HUDEP-2 (cell line): ENCODE measurements around the gene CCDC112.
A peak's percentile ranks its signal among the peaks of the same experiment; 100 is the strongest.
"Not testable (repeated sequence)": the region's sequence is repeated elsewhere in the genome, so short reads cannot be mapped to it uniquely, and the experiment has no call there.

ENCODE experiments used
- DNase-seq, 76 experiments: peaks; one replicate each; lab custom pipeline; 2025; ENCODE audit not compliant: unreplicated experiment in 76 of 76; lab: John Stamatoyannopoulos, UW

CCDC112 gene, protein sequence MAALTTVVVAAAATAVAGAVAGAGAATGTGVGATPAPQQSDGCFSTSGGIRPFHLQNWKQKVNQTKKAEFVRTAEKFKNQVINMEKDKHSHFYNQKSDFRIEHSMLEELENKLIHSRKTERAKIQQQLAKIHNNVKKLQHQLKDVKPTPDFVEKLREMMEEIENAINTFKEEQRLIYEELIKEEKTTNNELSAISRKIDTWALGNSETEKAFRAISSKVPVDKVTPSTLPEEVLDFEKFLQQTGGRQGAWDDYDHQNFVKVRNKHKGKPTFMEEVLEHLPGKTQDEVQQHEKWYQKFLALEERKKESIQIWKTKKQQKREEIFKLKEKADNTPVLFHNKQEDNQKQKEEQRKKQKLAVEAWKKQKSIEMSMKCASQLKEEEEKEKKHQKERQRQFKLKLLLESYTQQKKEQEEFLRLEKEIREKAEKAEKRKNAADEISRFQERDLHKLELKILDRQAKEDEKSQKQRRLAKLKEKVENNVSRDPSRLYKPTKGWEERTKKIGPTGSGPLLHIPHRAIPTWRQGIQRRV

DNA sequence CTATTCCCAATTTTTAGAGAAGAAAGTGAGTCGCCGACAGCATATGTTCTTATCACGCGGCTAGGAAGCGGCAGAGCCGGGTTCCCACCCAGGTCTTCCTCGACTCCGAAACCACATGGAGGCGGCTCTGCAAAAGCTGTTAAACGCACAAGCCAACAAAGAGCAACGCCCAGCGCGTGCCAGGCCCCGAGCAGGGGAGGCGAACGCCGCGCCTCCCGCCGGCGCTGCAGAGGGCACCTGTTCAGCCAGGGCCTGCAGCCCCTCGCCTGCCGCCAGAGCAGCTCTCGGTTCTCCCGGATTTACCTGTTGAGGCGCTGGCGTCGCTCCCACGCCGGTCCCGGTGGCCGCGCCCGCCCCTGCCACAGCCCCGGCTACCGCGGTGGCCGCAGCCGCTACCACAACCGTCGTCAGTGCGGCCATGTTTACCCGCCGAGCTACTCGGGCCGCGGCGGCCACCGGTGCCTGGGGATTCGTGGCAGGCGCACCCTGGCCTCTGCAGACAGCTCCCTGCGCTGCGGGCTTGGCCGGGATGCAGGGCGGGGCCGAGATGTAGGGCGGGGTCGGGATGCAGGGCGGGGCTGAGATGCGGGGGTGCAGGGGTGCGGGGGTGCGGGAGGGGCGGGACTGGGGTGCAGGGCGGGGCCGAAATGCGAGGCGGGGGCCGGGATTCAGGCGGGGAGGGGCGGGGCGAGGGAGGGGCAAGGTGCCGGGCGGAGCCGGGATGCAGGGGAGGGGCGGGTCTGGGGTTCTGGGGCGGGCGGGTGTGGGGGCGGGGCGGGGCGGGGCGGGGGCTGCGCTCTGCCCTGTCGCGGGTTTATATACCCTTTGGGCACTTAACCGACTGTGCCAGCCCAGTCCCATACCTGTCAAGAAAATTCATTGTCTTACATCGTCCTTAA is at the start of gene CCDC112:
Gene CCDC112, minus strand, starts transcription at position 531 of the 899 bp plus-strand sequence. Its CDS starts 111 bp downstream, at position 420.
- peak in 75 of 76 experiments; percentile 23 to 93 (median 76) for DNase-seq

DNA sequence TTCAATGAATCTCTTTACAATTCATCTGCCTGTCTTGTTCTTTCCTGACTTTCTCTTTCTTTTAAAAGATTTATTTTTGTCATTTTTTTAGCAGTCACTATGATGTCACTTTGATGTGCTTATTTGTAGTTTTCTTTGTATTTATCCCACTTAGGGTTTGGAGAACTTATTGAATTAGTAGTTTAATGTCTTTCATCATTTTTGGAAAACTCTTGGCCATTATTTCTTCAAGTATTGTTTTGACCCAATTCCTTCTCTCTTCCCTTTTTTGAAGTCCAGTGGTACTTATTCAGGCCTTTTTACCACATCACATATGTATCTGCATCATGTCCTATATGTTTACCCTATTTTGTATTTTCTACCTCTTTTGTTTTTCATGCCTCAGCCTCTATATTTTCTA is 48.9 kb upstream of the CCDC112 start:
- no peak for DNase-seq

DNA sequence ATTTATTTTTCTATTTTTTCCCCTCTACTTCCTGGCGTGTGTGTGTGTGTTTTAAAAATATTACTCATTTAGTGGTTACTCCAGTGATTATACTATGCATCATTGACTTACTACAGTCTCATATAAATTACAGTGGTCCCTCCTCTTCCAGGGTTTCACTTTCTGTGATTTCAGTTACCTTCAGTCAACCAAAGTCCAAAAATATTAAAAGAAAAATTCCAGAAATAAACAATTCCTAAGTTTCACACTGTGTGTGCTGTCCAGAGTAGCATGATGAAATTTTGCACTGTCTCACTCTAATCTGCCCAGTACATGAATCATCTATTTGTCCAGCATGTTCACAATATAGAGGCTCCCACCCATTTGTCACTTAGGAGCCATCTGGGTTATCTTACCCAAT is 47.4 kb upstream of the CCDC112 start:
- peak in 2 of 76 experiments; percentile 3 to 16 for DNase-seq

DNA sequence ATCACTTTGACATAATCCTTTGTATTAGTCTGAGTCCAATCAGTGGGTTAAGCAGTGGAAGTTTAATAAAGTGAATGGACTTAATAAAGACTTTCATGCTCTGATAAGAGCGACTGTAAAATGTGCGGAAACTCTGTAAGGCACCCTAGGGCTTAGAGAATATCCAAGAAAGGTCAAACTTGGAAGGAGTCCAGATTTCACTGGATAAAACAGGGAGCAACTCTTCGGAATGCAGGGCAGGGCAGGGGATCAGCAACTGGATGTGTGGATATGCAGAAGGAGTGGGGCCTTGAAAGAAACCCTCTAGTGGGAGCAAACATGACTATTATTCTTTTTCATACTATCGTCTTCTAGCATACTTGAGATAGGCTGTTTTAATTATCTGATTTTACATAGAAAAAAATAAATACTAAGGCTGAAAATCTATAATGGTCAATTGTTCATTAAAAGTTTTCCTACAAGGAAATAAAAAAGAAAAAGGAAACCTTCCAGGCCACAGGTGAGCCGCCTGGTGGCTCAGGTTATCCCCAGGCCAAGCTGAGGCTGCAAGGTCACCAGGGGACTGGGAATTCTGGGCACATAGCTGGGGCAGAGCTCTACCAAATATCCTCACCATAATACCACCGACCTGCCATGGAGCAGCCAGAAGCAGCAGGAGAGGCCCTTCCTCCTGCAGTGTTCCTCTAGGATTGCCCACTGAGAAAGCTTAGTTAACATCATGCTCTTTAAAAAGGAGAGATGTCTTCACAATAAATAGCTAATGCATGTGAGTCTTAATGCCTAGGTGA is 46.3 kb upstream of the CCDC112 start:
- DNase-seq = no peak

DNA sequence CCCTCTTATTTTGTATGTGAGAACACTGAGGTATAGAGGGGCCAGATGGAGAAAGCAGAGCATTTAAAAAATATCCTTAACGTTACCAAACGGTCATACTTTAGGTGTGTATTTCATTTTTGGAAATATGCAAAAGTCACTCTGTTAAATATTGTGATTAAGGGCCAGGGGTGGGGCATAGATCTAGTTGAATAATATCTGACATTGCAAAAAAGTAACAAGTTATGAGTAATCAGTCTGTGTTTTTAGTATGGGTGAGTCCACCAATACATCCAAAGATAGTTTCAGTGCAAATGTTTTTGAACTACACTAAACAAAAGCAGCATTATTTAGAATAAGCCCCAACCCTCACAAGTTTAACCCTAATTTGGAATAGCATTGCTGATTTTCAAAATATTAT is 45.3 kb upstream of the CCDC112 start:
- DNase-seq = no peak

DNA sequence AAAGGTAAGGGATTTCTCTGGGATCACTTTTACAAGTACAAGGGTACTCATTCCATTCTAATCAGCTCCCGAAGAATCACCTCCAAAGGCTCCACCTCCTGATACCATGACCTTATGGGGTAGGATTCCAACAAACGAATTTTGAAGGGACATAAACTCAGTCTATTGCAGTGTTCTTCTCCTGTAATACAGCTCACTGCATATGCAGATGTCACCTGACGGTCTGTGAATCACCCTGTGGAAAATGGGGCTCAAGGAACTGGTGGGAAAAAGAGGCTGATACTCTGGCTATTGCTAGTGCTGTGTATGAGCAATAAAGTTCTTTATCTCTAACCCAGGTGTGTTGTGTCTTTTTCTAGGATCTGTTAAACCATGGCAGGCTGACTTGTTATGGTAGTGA is 42.4 kb upstream of the CCDC112 start:
- DNase-seq = no peak

DNA sequence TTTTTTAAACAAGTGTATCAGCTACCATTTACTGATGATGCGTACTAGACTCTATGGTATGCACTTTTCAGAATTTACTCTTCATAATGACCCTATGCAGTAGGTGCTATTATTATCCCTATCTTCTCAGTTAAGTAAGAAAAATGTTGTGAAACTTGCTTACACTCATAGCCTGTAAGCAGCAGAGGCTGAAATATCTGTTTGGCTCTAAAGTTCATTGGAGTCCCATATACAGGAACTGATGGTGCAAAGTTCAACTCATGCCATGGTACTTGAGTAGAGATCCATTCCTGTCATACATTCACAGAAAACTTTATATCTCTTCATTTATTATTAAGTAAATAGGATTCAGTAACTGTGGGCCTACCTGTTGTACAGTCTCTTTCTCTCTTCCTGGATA is 41.4 kb upstream of the CCDC112 start:
- no peak for DNase-seq

DNA sequence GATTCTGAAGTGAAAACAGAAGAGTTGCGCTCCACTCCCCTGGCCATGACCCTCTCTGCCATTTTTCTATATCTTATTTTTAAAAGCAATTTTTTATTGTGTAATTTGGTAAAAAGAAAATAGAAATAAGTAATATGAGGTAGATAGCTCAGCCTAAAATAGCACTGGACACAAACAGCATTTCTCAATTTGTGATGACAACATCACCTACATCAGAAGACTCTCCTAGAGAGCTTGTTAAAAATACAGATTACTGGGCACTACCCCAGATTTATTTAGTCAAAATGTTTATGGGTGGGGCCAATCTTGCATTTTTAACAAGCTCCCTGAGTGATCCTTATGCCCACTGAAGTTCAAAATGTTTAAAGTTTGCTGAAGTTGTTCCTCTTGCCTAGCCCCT is 40.5 kb upstream of the CCDC112 start:
- DNase-seq = no peak

DNA sequence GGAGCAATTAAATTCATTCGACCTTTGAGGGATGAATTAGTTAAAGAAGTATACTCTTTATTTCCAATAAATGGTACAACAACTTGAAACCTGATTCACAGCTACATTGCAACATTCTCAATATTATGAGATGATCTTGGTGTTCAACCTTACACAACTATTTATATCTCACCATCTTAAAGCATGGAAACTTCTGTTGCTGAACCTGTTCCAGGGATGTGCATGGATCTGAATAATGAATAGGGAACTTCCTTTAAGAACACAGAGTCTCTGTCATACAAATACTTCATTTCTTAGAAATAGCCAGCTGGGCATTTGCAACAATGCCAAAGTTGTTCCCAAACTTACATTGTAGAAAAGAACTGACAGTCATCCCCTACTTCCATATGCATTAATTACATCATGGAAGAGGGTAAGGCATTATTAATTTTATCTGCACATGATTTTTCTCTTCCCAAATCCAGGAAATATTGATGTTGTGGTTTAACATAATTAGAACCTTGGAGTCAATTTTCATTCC is 39.8 kb upstream of the CCDC112 start:
- no peak for DNase-seq

DNA sequence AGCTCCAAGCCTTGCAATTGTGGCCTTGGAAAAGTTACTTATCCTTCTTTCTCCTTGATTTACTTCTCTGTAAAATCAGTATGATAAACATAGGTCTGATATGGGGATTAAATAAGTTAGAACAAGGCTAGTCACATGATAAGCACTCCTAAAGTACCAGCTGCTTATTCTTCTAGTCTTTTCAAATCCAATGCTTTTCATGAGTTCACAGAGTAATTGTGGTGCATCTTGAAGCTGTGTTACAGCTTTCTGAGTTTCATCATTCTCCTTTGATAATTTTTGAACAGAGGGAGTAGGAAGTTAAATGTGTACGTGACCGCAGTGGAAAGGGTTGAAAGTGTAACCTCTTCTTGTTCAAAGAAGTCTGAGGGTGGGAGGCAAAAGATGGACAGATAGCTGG is 38.8 kb upstream of the CCDC112 start:
- no peak for DNase-seq

DNA sequence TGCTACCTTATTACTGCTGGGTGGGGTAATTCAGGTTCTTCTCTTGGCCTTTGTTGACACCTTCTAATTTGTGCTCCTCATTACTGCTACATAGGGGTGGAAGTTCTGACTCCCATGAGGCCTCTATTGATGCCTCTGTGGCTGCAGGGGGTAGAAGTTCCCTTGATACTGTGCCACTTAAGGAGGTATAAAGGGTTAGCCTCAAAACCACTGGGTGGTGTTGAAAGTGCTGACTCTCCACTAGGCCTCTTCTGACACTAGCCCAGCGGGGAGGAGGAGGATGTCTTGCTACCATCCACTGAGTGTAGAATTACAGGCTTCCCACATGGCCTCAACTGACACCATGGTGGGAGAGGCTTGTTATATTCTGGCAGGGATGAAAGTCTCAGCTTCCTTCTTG is 36.7 kb upstream of the CCDC112 start:
- DNase-seq = no peak

DNA sequence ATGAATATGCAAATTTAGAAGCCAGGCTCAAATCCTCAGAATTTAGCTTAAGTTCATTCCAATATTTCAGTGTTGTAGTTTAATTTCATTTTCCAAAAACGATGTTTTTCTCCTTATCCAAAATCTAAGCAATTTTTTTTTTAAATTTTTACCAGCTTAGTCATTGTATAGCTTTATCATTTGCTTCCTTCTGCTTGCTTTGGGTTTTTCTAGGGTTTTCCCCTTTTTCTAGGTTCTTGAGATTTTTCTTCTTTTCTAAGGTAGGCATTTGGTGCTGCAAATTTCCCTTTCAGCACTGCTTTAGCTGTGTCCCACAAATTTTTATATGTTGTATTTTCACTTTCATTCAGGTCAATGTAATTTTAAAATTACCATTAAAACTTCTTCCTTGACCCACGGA is 34.4 kb upstream of the CCDC112 start:
- no peak for DNase-seq

DNA sequence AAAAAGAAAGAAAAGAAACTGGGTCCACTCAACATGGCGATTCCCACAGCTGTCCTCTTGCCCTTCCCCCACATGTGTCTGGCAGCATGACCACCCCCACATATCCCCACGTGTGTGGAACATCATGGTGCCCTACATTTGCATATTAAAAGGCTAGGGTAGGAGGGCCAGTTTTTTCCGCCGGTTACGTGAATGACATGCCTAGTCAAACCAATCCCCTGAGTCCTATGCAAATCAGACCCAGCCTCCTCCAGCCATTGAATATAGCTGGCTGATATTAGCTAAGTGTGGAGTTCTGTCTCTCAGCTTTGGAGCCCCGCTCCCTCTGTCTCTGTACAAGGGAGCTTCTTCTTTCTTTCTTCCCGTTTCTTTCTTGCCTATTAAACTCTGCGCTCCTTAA is 33.0 kb upstream of the CCDC112 start:
- DNase-seq = no peak

DNA sequence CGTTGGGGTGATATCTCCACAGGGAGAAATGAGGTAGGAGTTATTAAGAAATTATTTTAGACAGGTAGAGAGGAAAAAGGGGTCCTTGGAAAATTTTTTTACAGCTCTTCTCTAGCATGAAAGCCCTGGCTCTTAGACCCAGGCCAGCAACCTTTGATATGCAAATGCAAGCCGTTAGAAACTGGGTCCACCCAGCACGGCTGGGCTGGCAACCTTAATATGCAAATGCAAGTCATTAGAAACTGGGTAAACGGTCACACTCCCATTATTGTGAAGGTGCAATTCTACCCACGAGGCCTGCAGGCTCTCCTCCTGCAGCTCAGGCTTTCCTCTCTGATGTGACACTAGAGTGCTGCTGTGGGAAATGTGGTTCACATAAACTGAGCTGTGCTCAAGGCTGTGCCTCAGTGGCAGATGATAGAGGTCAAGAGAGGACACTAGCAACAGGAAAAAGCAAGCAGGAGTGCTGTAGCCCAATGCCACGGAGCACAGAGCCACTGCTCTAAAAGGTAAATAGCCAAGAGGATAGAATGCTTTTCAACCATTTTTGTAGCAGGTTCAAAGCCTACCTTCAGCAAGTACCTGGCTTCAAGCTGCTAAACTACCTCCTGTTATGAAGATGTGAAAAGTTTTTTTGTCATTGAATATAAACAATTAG is 32.3 kb upstream of the CCDC112 start:
- DNase-seq = not testable (repeated sequence)

DNA sequence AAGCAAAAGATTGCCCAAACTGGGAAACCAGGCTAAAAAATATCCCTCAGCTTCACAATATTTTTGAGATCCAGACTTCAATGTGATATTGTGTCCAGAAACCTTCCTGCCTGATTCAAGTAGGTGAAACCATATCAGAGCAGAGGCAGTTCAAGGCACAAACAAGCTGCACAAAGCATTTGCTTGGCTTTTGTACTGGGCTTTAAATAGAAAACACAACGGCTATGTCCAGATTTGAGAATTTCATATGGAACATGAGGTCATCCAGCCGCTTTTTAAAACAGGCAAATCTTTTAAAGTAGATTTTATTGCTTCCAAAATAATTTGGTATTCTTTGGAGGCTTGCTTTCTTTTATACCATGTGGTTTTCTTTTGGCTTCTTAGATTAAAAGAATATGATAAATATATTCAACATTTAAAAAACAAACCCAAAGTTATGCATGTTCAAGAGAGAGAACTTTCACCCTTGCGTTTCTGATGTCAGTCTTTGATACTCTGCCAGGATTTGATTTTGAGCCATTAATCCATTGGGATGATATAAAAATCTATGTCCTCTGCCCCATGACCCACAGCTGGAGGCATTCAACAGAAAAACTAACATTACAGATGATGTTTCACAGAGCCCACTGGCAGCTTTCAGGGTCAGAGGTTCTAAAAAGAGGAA is 29.0 kb upstream of the CCDC112 start:
- no peak for DNase-seq

DNA sequence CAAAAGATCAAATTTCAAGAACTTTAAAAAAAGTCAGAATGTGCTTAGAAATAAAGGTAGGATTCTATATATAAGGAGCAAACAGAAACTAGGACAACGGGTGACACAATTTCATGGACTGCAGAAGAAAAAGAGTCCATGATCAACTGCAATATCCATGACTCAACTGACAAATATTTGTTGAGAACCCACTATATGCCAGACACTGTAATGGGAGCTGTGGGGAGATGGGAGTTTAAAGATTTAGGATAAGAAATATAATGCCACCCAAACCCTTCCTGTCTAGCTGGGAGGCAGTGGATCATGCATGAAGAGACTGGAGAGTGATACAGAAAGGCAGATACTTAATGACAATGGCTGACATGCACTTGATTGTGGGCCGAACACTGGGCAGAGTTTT is 27.6 kb upstream of the CCDC112 start:
- DNase-seq = no peak

DNA sequence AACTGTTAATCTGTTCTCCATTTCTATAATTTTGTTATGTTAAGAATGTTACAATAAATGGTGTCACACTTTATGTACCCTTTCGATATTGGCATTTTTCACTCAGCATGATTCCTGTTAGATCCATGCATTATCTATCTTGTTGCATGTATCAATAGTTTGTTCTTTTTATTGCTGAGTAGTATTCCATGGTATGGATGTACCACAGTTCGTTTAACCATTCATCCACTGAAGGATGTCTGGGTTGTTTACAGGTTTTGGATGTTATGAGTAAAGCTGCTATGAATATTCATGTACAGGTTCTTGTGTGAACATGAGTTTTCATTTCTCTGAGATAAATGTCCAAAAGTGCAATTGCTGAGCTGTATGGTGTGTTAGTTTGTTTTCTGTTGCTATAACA is 26.3 kb upstream of the CCDC112 start:
- DNase-seq = no peak

DNA sequence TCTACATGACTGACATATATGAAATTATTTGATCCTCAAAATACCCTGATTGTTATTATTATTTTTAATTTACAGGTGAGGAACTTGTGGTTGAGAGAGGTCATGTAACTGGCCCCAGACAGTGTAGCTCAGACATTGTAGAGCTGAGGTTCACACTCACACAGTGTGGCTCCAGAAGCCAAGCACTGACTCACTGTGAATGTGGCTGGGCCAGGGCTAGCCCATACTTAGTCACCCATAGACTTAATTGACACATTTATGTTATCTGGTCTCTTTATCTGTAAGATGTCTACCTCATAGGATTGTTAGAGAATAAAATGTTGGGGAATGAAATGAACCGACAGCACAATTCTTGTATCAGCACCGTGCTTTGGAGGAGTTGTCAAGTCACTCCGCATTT is 24.9 kb upstream of the CCDC112 start:
- no peak for DNase-seq

DNA sequence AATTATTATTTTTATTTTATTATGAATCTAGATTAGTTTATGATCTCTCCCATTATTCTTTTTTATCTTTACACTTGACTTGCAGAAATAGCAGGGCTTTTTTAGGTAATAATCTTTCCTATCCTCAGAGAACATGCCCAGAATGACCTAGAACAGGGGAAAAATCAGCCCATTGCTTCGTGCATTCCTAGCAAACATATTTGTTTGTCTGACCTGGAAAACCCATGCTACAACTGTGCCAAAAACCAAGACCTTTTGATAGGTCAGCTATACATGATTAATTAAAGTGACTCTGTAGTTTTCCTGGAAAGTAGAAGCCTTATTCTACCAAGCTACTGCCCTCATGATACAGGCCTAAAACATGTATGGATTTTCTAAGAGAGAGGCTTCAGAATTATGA is 24.1 kb upstream of the CCDC112 start:
- no peak for DNase-seq

DNA sequence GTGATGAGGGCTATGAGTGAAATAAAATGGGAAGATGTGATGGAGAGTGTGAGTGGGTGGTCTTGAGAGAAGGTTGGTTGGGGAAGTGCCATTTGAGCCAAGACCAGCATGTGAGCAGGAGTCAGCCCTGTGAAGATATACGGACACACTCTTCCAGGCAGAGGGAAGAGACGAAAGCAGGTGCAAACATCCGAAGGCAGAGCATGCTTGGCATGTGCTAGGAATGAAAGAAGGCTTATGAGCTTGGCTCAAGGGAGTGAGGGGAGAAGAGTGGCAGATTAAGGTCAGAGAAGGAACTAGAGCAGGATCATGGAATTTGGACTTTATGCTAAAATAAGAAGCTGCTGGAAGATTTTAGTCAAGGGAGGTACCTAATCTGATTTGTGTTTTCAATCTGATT is 23.6 kb upstream of the CCDC112 start:
- no peak for DNase-seq
